Mesothelial cell of epicardium (in vitro differentiated cells): ENCODE results near the gene AGFG1. TPM values are rescaled to one million over a fixed set of nuclear protein-coding genes. Genes with fewer than 3 reads are reported as not detected.

Experiments used
- DNase-seq, 2 experiments: peaks; one replicate each; pipeline ENCODE4 v3.0.0; 2021; ENCODE audit warnings: low spot score in 2 of 2; ENCODE audit not compliant: unreplicated experiment in 2 of 2
- H3K27ac Mint-ChIP-seq: 2 replicates; pipeline ENCODE4 v1.8.0; 2021; ENCODE audit warnings: mixed read lengths
- H3K27me3 Mint-ChIP-seq: 2 replicates; pipeline ENCODE4 v1.8.0; 2021; ENCODE audit warnings: low read depth, mixed read lengths
- H3K36me3 Mint-ChIP-seq: 2 replicates; pipeline ENCODE4 v1.8.0; 2021; ENCODE audit warnings: mixed read lengths
- H3K4me1 Mint-ChIP-seq: 2 replicates; pipeline ENCODE4 v1.8.0; 2021; ENCODE audit warnings: mixed read lengths
- H3K4me3 Mint-ChIP-seq: 2 replicates; pipeline ENCODE4 v1.8.0; 2021; ENCODE audit warnings: mild to moderate bottlenecking, moderate library complexity, mixed read lengths
- H3K9me3 Mint-ChIP-seq: 2 replicates; pipeline ENCODE4 v1.8.0; 2021; ENCODE audit warnings: mixed read lengths
- CTCF ChIP-seq: fragments of 200-600 bp; sonication (generic); IDR thresholded peaks from one replicate; pipeline ENCODE4 v1.5.0; 2021; ENCODE audit warnings: antibody characterized with exemption; ENCODE audit not compliant: unreplicated experiment
- total RNA-seq: library from RNA; stranded (reverse); gene quantifications from 3 replicates; pipeline ENCODE4 v1.2.1, GENCODE V29; 2021

The AGFG1 gene
- total RNA-seq, 1 donor from 2014 or later, result 59.3 TPM

GRCh38 chr2:227462462-227462951 is 9.4 kb upstream of the AGFG1 start:
- Mint-ChIP-seq H3K27me3 (no peaks in the 10 kb centered on the region), H3K4me1 (peaks cover 14% of the 10 kb centered on the region), H3K4me3 (no peak overlapping the region), H3K27ac (no peak overlapping the region), H3K36me3 (no peaks in the 10 kb centered on the region), H3K9me3 (no peaks in the 10 kb centered on the region)
- TF ChIP-seq CTCF, result no peak
- no peak for DNase-seq

GRCh38 chr2:227462972-227463931 is 8.7 kb upstream of the AGFG1 start:
- no peaks in the 10 kb centered on the region for H3K36me3 Mint-ChIP-seq
- no peak overlapping the region for H3K27ac Mint-ChIP-seq
- peaks cover 14% of the 10 kb centered on the region for H3K4me1 Mint-ChIP-seq
- H3K4me3 Mint-ChIP-seq, result no peak overlapping the region
- no peak for TF ChIP-seq CTCF
- no peaks in the 10 kb centered on the region for H3K27me3 Mint-ChIP-seq
- no peaks in the 10 kb centered on the region for H3K9me3 Mint-ChIP-seq
- no peak for DNase-seq

DNA sequence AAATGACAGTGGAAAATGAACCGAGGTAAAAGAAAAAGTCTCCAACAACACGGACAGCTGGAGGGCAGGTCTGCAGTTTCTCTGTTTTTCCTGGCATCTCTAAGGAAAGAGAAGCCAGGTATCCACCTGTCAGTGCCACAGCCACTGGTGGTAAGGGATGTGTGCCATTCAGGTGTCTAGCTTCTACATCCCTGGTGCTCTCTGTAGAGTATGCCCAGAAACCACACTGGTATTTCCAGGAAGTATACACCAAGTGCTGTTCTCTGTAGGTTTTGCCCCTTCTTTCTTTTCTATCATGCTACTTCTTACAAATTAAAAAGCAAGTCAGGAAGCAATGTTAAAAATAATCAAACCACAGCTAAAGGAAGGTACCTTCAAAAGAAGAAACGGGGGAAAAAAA is 7.6 kb upstream of the AGFG1 start:
- H3K4me1 Mint-ChIP-seq, result peaks cover 14% of the 10 kb centered on the region
- no peak for DNase-seq
- H3K4me3 Mint-ChIP-seq, result no peak overlapping the region
- no peak for TF ChIP-seq CTCF
- no peaks in the 10 kb centered on the region for H3K36me3 Mint-ChIP-seq
- H3K27me3 Mint-ChIP-seq, result no peaks in the 10 kb centered on the region
- no peak overlapping the region for H3K27ac Mint-ChIP-seq
- no peaks in the 10 kb centered on the region for H3K9me3 Mint-ChIP-seq

DNA sequence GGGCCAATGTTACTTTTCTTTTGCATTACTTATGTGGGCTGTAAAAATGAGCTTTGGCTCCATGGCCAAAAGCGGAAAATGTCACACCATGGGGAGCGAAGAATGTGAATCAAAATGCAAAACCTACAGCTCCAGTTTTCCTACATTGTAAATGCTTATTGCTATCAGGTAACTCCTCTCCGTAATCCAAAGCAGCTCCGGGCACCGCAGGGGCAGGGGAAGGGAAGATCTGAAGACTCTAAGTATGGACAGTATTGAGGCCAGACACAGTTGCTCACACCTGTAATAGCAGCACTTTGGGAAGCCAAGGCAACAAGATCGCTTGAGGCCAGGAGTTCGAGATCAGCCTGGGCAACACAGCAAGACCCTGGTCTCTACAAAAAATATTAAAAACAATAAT is 7.1 kb upstream of the AGFG1 start:
- DNase-seq, result no peak
- no peak overlapping the region for H3K27ac Mint-ChIP-seq
- peaks cover 14% of the 10 kb centered on the region for H3K4me1 Mint-ChIP-seq
- H3K4me3 Mint-ChIP-seq, result no peak overlapping the region
- no peaks in the 10 kb centered on the region for H3K36me3 Mint-ChIP-seq
- no peak for TF ChIP-seq CTCF
- H3K9me3 Mint-ChIP-seq, result no peaks in the 10 kb centered on the region
- no peaks in the 10 kb centered on the region for H3K27me3 Mint-ChIP-seq

GRCh38 chr2:227466887-227467600 is 4.9 kb upstream of the AGFG1 start:
- no peak for TF ChIP-seq CTCF
- Mint-ChIP-seq H3K27ac (peak overlapping the region; percentile 37), H3K4me1 (peaks cover 11% of the 10 kb centered on the region), H3K4me3 (no peak overlapping the region), H3K36me3 (no peaks in the 10 kb centered on the region), H3K9me3 (no peaks in the 10 kb centered on the region), H3K27me3 (no peaks in the 10 kb centered on the region)
- DNase-seq, result no peak
